H1 (cell line): ENCODE data around the gene SMIM29. TPM values are rescaled to one million over a fixed set of nuclear protein-coding genes. Genes with fewer than 3 reads are reported as not detected.
A peak's percentile ranks its signal among the peaks of the same experiment; 100 is the strongest.

Experiments
- CBX5 ChIP-seq: fragments of 300-800, 300-1000 bp; sonication (generic); IDR thresholded peaks from 2 replicates; pipeline ENCODE4 v1.7.1; 2016; ENCODE audit warnings: antibody characterized with exemption, low read length, low read depth
- CHD1 ChIP-seq: IDR thresholded peaks from 2 replicates; pipeline ENCODE4 v1.6.1; 2012; ENCODE audit warnings: low read depth, low read length, improper control_type of control experiment
- CTBP2 ChIP-seq: IDR thresholded peaks from 2 replicates; pipeline ENCODE4 v1.7.0; 2011; ENCODE audit warnings: borderline replicate concordance, mild to moderate bottlenecking, moderate library complexity, mixed read lengths, low read length; ENCODE audit not compliant: insufficient read depth, insufficient read length
- E2F6 ChIP-seq: IDR thresholded peaks from 2 replicates; pipeline ENCODE4 v1.6.1; 2012; ENCODE audit warnings: inconsistent platforms
- KDM4A ChIP-seq: IDR thresholded peaks from one replicate; pipeline ENCODE4 v1.7.1; 2012; ENCODE audit warnings: low read depth, mild to moderate bottlenecking, moderate library complexity, low read length, inconsistent platforms; ENCODE audit not compliant: severe bottlenecking
- MAFK ChIP-seq: IDR thresholded peaks from 2 replicates; pipeline ENCODE4 v1.6.1; 2012; ENCODE audit warnings: low read depth, mild to moderate bottlenecking, improper control_type of control experiment, low read length
- NANOG ChIP-seq: IDR thresholded peaks from 2 replicates; pipeline ENCODE4 v1.6.1; 2011; ENCODE audit warnings: low read length, low read depth, mild to moderate bottlenecking, inconsistent platforms; ENCODE audit not compliant: insufficient read depth, poor library complexity, severe bottlenecking
- NRF1 ChIP-seq: IDR thresholded peaks from 2 replicates; pipeline ENCODE4 v1.6.1; 2011; ENCODE audit warnings: mild to moderate bottlenecking, low read depth, low read length, improper control_type of control experiment
- POLR2A ChIP-seq, 2 experiments: IDR thresholded peaks; 1 replicate in 1 of 2; 2 replicates in 1 of 2; pipeline ENCODE4 v1.6.1; 2011; ENCODE audit warnings: low read depth in 2 of 2, low read length in 2 of 2, mild to moderate bottlenecking in 2 of 2; ENCODE audit errors: control extremely low read depth in 1 of 2
- POLR2AphosphoS5 ChIP-seq: IDR thresholded peaks from 2 replicates; pipeline ENCODE4 v1.6.1; 2011; ENCODE audit warnings: low read depth, low read length
- POU5F1 ChIP-seq: IDR thresholded peaks from 2 replicates; pipeline ENCODE4 v1.6.1; 2011; ENCODE audit warnings: low read depth, mild to moderate bottlenecking, low read length, moderate library complexity
- RAD21 ChIP-seq, 2 experiments: IDR thresholded peaks in 1 of 2; conservative IDR thresholded peaks in 1 of 2; 2 replicates each; pipeline ENCODE4 v1.6.1; 2011; ENCODE audit warnings: low read depth in 2 of 2, low read length in 2 of 2, improper control_type of control experiment in 1 of 2, inconsistent platforms in 1 of 2, mild to moderate bottlenecking in 1 of 2, moderate library complexity in 1 of 2
- RNF2 ChIP-seq: fragments of 200-900, 300-1000 bp; sonication (generic); IDR thresholded peaks from 2 replicates; pipeline ENCODE4 v1.7.1; 2016; ENCODE audit warnings: borderline replicate concordance, low read depth, mild to moderate bottlenecking, antibody characterized with exemption, low read length; ENCODE audit not compliant: poor library complexity, severe bottlenecking; ENCODE audit errors: missing control alignments
- SAP30 ChIP-seq: fragments of 300-600 bp; sonication (generic); IDR thresholded peaks from 2 replicates; pipeline ENCODE4 v1.7.1; 2012; ENCODE audit warnings: low read length, moderate library complexity, mild to moderate bottlenecking, inconsistent platforms; ENCODE audit not compliant: insufficient read depth, insufficient replicate concordance
- SIN3A ChIP-seq, 2 experiments: IDR thresholded peaks in 1 of 2; conservative IDR thresholded peaks in 1 of 2; 2 replicates each; pipeline ENCODE4 v1.6.1; 2011 to 2012; ENCODE audit warnings: low read length in 2 of 2, improper control_type of control experiment in 1 of 2, low read depth in 1 of 2, mild to moderate bottlenecking in 1 of 2
- SIRT6 ChIP-seq: IDR thresholded peaks from one replicate; pipeline ENCODE4 v1.7.1; 2012; ENCODE audit warnings: low read length, inconsistent platforms
- SP2 ChIP-seq: IDR thresholded peaks from 2 replicates; pipeline ENCODE4 v1.6.1; 2012; ENCODE audit warnings: mild to moderate bottlenecking, low read length, inconsistent platforms
- TAF7 ChIP-seq: optimal IDR thresholded peaks from 2 replicates; pipeline ENCODE3; 2011; ENCODE audit warnings: low read depth, mild to moderate bottlenecking, inconsistent platforms, low read length, moderate library complexity, borderline replicate concordance
- TBP ChIP-seq: IDR thresholded peaks from 2 replicates; pipeline ENCODE4 v1.6.1; 2011; ENCODE audit warnings: low read depth, low read length, improper control_type of control experiment
- polyA plus RNA-seq, 7 experiments: library from polyadenylated mRNA; depleted of rRNA in 3 of 7; stranded (reverse) in 5 of 7; unstranded in 2 of 7; fragments of >200 nt in 5 of 7; fragments of 200-250 nt in 2 of 7; gene quantifications; 1 replicate in 5 of 7; 2 replicates in 1 of 7; 4 replicates in 1 of 7; pipeline versions ENCODE4 v1.2.1 to v1.2.3, GENCODE V29; 2011 to 2013; ENCODE audit warnings: missing spikeins in 2 of 7, mixed read lengths in 2 of 7
- total RNA-seq: library from RNA; stranded (reverse); fragmentation: NEBNext Ultra II Directional; extraction: Animal tissue kit (Norgen Biotek cat#: 25700); gene quantifications from 2 replicates; pipeline ENCODE4 v1.2.1, GENCODE V29; 2021
- TF ChIP-seq, protein P1 (sequence below): IDR thresholded peaks from 2 replicates; pipeline ENCODE4 v1.6.1; 2011; ENCODE audit warnings: low read depth, mild to moderate bottlenecking, low read length; ENCODE audit not compliant: insufficient read depth
- TF ChIP-seq, protein P2 (sequence below): IDR thresholded peaks from 2 replicates; pipeline ENCODE4 v1.6.1; 2012; ENCODE audit warnings: low read length, inconsistent platforms

Gene SMIM29
- total and polyA plus RNA-seq, 2 of the 8 experiments (the other 6 are each of a cell fraction or from before 2014, with no cell fraction given), result 7.0 to 22.4 TPM

DNA sequence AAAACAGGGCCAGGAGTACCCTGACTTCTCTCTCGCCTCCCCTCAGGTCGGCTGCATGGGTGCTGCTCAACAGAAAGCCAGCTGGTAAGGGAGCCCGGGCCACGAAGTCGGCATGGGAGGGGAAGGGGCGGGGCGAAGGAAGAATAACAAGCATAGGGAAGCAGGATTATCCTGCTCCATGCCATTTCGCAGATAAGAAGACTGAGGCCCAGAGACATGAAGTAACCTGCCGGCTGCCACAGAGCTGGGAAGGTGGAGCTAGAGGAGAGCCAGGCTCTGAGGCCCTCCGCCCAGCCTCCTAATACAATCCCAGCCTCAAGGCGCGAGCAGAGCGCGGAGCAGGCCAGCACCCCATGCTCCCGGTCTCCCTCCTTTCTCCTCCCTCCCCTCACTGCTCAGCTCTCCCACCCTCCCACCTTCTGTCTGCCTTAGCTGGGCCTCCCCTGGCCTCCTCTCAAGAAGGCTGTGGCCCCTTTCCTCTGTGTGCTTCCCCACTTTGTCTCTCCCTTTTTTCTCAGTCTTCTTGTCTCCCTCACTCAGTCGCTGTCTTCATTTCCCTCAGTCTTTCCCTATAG, 25.3 kb downstream of the SMIM29 start (continued):
- TF ChIP-seq E2F6, result no peak
- TF ChIP-seq RNF2, result no peak
- no peak for TF ChIP-seq KDM4A
- no peak for TF ChIP-seq MAFK
- no peak for TF ChIP-seq TBP
- TF ChIP-seq CTBP2, result no peak
- no peak for TF ChIP-seq POU5F1
- no peak for TF ChIP-seq RAD21 (IDR thresholded peaks at IDR 0.05 in 1 of 2, conservative IDR thresholded peaks at IDR 0.05 in 1 of 2; ENCODE audit: low read depth in 2 of 2, low read length in 2 of 2)
- TF ChIP-seq SP2, result no peak
- TF ChIP-seq CBX5, result no peak
- peak in 1 of 2 experiments; percentile 44; a peak in 1 of 3 replicates for TF ChIP-seq POLR2A (IDR thresholded peaks at IDR 0.05; ENCODE audit: control extremely low read depth in 1 of 2, low read depth in 2 of 2, low read length in 2 of 2)
- TF ChIP-seq NRF1, result no peak
- TF ChIP-seq TAF7, result no peak
- TF ChIP-seq, protein P1, sequence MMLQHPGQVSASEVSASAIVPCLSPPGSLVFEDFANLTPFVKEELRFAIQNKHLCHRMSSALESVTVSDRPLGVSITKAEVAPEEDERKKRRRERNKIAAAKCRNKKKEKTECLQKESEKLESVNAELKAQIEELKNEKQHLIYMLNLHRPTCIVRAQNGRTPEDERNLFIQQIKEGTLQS, result no peak
- TF ChIP-seq POLR2AphosphoS5, result no peak
- no peak for TF ChIP-seq SAP30
- no peak for TF ChIP-seq CHD1
- TF ChIP-seq NANOG, result no peak
- TF ChIP-seq SIRT6, result no peak
- TF ChIP-seq, protein P2, sequence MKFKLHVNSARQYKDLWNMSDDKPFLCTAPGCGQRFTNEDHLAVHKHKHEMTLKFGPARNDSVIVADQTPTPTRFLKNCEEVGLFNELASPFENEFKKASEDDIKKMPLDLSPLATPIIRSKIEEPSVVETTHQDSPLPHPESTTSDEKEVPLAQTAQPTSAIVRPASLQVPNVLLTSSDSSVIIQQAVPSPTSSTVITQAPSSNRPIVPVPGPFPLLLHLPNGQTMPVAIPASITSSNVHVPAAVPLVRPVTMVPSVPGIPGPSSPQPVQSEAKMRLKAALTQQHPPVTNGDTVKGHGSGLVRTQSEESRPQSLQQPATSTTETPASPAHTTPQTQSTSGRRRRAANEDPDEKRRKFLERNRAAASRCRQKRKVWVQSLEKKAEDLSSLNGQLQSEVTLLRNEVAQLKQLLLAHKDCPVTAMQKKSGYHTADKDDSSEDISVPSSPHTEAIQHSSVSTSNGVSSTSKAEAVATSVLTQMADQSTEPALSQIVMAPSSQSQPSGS, result no peak
- 0 out of 4 replicates have a peak, but pooled peaks of 1 of the 2 experiments have one; percentile 7 for TF ChIP-seq SIN3A (conservative IDR thresholded peaks at IDR 0.05 in 1 of 2, IDR thresholded peaks at IDR 0.05 in 1 of 2; ENCODE audit: low read depth in 1 of 2, low read length in 2 of 2)
